Transverse colon (tissue), 3 donors: ENCODE data around the gene PCDHB15.
"Not testable (repeated sequence)": the region's sequence is repeated elsewhere in the genome, so short reads cannot be mapped to it uniquely, and the experiment has no call there.

ENCODE experiments used
- CTCF ChIP-seq, 5 experiments: fragments of 200-600 bp in 3 of 5; fragments of 450-650 bp in 2 of 5; sonication (generic) in 3 of 5; IDR thresholded peaks; 1 replicate in 2 of 5; 2 replicates in 3 of 5; pipeline ENCODE4 v1.5.1; 2016 to 2017; ENCODE audit warnings: antibody characterized with exemption in 5 of 5, inconsistent platforms in 3 of 5, mild to moderate bottlenecking in 2 of 5, moderate library complexity in 1 of 5
- EP300 ChIP-seq: sonication (generic); formaldehyde crosslinking; IDR thresholded peaks from one replicate; pipeline ENCODE4 v1.6.1; 2017; ENCODE audit warnings: antibody characterized with exemption, low read depth
- POLR2A ChIP-seq: fragments of 450-650 bp; IDR thresholded peaks from one replicate; pipeline ENCODE4 v1.6.1; 2016; ENCODE audit warnings: antibody characterized with exemption, mild to moderate bottlenecking, moderate library complexity

- TF ChIP-seq CTCF (IDR thresholded peaks at IDR 0.05); EP300; POLR2A: not testable (repeated sequence)
These were observed 34.3 kb upstream of the PCDHB15 start for GRCh38 chr5:141210849-141211248.
